Activated T-cell treated with anti-CD3 and anti-CD28 coated beads, Interleukin-2, amount 50 U/mL, for 4 hours (primary cell): ENCODE results near the gene SNN. TPM values are rescaled to one million over a fixed set of nuclear protein-coding genes. Genes with fewer than 3 reads are reported as not detected.
A peak's percentile ranks its signal among the peaks of the same experiment; 100 is the strongest.

Source experiments
- ATAC-seq, 2 donors: fragments of 200-7000 bp; cut with Tn5 transposase; one replicate each; pipeline ENCODE4 v1.10.0; 2021
- DNase-seq: peaks from one replicate; pipeline ENCODE4 v3.0.0-alpha.2; 2020
- H3K27me3 Mint-ChIP-seq: one replicate; pipeline ENCODE4 v1.8.0; 2021; ENCODE audit warnings: low read depth, mixed read lengths
- H3K36me3 Mint-ChIP-seq: one replicate; pipeline ENCODE4 v1.8.0; 2022; ENCODE audit warnings: mixed read lengths; ENCODE audit not compliant: insufficient read depth
- H3K4me1 Mint-ChIP-seq: one replicate; pipeline ENCODE4 v1.8.0; 2021; ENCODE audit warnings: low read depth, mixed read lengths
- H3K4me3 Mint-ChIP-seq: one replicate; pipeline ENCODE4 v1.8.0; 2021; ENCODE audit warnings: mild to moderate bottlenecking, moderate library complexity, mixed read lengths
- H3K9me3 Mint-ChIP-seq: one replicate; pipeline ENCODE4 v1.8.0; 2021; ENCODE audit warnings: mixed read lengths
- total RNA-seq, 3 donors: library from RNA; stranded (reverse); gene quantifications; one replicate each; pipeline ENCODE4 v1.2.1, GENCODE V29; 2021

The SNN gene
- total RNA-seq, 3 donors from 2014 or later = 6.5 to 8.3 (median 7.6) TPM

GRCh38 chr16:11668623-11669379 is 546 bp downstream of the SNN start:
- Mint-ChIP-seq H3K27me3 (no peaks in the 10 kb centered on the region), H3K4me3 (peak overlapping the region; percentile 78), H3K9me3 (no peaks in the 10 kb centered on the region), H3K4me1 (peaks cover 76% of the 10 kb centered on the region), H3K36me3 (no peaks in the 10 kb centered on the region)
- DNase-seq (no peak), ATAC-seq (peak in 1 of 2 donors; percentile 1)

DNA sequence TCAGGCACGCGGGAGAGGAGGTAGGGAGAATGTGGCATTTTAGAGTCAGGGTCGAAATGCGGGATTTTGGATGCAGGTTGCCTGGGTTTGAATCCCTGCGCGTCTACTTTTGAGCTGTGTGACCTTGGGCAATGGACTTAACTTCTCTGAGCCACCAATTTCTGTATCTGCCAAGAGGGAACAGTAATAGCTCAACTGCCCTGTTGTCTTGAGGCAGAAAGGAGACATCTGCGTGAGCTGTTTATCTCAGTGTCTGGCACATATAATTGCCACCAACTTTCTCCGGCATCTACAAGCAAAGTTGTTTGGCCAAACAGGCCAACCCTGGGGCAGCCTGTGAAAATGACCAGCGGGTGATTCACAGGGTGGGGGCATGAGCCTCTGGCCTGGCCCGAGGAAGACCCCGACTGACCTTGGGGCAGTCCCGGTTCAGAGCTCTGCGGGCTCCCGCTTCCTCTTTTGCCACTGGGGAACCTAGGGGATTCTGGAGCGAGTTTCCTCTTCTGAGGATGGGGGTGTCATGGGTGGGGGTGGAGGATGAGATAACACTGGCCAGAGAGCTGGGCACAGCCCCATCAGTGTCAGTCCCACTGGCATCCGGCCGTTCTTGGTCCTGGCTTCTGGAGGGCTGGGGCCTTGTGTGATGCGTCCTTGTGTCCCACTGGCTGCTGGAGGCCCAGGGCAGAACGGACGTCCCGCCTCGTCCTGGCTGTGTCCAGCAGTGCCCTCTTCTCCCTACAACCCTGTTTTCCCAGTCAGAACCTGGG is 1.3 kb downstream of the SNN start:
- DNase-seq = no peak

GRCh38 chr16:11670171-11671131 is 2.2 kb downstream of the SNN start:
- ATAC-seq = peak; percentile 29 to 34
- Mint-ChIP-seq H3K27me3 (no peaks in the 10 kb centered on the region), H3K9me3 (no peaks in the 10 kb centered on the region), H3K36me3 (peaks cover under 1% of the 10 kb centered on the region), H3K4me1 (peaks cover 67% of the 10 kb centered on the region), H3K4me3 (peak overlapping the region; percentile 78)
- no peak for DNase-seq

More for the DNA sequence above, 1.3 kb downstream of the SNN start:
- no peaks in the 10 kb centered on the region for H3K36me3 Mint-ChIP-seq
- peak overlapping the region; percentile 78 for H3K4me3 Mint-ChIP-seq
- no peak for ATAC-seq
- no peaks in the 10 kb centered on the region for H3K27me3 Mint-ChIP-seq
- no peaks in the 10 kb centered on the region for H3K9me3 Mint-ChIP-seq
- peaks cover 70% of the 10 kb centered on the region for H3K4me1 Mint-ChIP-seq

DNA sequence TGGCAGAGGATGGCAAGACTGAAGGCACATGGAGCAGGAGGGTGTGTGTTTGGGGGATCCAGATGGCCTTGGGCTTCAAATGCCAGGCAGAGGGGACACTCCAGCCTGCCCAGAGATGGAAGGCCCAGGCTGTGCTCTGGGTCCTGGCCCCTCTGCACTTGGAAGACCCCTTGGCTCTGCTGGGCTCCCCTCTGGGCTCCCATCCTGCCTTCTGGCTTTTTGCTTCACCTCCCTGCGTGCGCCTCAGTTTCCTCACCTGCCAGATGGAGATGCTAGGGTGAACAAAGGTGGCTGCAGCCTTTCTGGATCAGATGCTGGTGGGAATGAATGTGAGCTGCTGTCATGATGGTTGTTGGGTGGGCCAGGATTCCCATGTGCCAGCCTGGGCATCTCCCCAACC is 3.0 kb downstream of the SNN start:
- H3K27me3 Mint-ChIP-seq = no peaks in the 10 kb centered on the region
- DNase-seq (no peak), ATAC-seq (no peak)
- peak overlapping the region; percentile 38 for H3K4me3 Mint-ChIP-seq
- H3K4me1 Mint-ChIP-seq = peaks cover 66% of the 10 kb centered on the region
- no peaks in the 10 kb centered on the region for H3K9me3 Mint-ChIP-seq
- H3K36me3 Mint-ChIP-seq = peaks cover 6% of the 10 kb centered on the region

GRCh38 chr16:11671676-11672075 is 3.4 kb downstream of the SNN start:
- DNase-seq (no peak), ATAC-seq (no peak)
- H3K4me1 Mint-ChIP-seq = peaks cover 63% of the 10 kb centered on the region
- H3K4me3 Mint-ChIP-seq = peak overlapping the region; percentile 38
- H3K9me3 Mint-ChIP-seq = no peaks in the 10 kb centered on the region
- H3K36me3 Mint-ChIP-seq = peaks cover 6% of the 10 kb centered on the region
- H3K27me3 Mint-ChIP-seq = no peaks in the 10 kb centered on the region

DNA sequence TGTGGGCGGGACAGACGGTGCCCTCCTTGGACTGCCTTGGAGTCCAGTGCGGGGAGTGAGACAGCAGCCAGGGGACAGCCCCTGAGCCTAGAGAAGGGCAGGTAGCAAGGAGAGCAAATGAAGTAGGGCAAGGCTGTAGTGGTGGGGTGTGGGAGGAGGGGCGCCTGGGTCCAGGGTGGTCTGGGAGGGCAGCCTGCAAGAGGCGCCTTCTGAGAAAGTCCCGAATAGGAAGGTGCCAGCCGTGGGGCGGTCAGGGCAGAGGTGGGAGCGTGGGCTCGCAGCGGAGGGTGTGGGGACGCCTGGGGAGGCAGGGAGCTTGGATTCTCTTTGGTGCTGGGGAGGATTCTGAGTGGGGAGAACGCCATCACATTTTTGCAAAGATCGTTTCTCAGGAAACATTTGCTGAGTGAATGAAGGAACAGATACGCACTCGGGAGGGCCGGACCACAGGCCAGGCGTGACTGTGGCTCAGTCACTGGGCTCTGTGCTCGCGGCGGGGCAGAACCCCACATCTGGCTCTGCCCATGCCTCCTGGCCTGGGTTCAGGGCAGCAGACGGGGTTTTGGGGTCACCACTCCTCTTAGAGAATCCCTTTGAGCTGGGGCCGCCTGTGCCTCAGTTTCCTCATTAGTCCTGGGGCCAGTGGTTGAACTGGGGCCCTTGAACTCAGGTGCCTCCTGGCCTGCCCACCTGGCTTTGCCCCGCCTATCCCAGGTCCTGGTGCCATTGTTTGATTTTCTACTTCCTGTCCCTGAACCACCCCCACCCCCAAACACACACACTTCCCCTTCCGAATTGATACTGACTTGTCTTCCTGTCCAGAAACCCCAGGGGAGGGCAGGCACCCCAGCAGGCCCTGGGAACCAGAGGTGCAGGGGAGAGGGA is 4.2 kb downstream of the SNN start:
- Mint-ChIP-seq H3K36me3 (peaks cover 8% of the 10 kb centered on the region), H3K4me1 (peaks cover 60% of the 10 kb centered on the region), H3K4me3 (peak overlapping the region; percentile 49), H3K27me3 (no peaks in the 10 kb centered on the region), H3K9me3 (no peaks in the 10 kb centered on the region)
- ATAC-seq = no peak
- no peak for DNase-seq

DNA sequence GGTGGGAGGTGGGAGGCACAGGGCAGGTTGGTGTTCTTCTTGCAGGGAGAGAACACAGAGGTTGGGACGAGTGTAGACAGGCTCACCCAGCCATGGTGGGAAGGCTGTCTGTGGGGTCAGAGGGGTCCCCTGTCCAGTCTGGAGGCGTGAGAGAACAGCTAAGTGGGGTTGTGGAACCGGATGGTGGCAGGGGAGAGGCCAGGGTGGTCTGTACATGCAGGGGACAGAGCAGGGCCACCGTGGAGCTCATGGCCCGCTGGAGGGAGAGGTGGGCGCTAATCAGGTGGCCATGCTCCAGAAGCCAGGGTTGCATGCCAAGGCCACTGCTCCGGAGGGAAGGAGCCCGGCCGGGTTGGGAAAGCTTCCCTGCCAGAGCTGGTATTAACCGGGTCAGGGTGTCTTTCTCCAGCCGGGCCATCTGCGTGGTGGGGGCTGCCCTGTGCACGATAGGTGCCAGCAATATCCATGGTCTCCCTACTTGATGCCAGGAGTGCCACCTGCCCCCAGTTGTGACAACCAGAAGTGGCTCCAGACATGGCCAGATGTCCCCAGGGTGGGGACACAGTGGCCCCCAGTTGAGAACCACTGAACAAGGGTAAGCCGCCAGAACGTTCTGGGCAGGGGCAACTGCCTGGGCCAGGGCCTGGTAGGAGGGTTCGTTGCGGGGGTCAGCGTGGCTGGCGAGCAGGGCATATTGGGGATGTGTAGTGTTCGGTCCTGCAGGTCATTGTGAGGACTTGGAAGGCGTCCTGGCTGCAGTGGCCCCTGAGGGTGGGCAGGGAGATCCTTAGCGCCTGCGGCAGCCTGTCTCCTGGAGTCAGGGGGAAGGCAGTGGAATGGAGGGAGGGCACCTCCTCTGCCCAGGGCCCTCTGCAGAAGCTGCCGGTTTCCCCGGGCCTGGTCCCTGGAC is 5.1 kb downstream of the SNN start:
- peaks cover 8% of the 10 kb centered on the region for H3K36me3 Mint-ChIP-seq
- DNase-seq (no peak), ATAC-seq (no peak)
- no peak overlapping the region for H3K4me3 Mint-ChIP-seq
- peaks cover 59% of the 10 kb centered on the region for H3K4me1 Mint-ChIP-seq
- no peaks in the 10 kb centered on the region for H3K9me3 Mint-ChIP-seq
- no peaks in the 10 kb centered on the region for H3K27me3 Mint-ChIP-seq

GRCh38 chr16:11674001-11674817 is 6.0 kb downstream of the SNN start:
- no peak for DNase-seq
- Mint-ChIP-seq H3K36me3 (peaks cover 10% of the 10 kb centered on the region), H3K4me3 (no peak overlapping the region)

DNA sequence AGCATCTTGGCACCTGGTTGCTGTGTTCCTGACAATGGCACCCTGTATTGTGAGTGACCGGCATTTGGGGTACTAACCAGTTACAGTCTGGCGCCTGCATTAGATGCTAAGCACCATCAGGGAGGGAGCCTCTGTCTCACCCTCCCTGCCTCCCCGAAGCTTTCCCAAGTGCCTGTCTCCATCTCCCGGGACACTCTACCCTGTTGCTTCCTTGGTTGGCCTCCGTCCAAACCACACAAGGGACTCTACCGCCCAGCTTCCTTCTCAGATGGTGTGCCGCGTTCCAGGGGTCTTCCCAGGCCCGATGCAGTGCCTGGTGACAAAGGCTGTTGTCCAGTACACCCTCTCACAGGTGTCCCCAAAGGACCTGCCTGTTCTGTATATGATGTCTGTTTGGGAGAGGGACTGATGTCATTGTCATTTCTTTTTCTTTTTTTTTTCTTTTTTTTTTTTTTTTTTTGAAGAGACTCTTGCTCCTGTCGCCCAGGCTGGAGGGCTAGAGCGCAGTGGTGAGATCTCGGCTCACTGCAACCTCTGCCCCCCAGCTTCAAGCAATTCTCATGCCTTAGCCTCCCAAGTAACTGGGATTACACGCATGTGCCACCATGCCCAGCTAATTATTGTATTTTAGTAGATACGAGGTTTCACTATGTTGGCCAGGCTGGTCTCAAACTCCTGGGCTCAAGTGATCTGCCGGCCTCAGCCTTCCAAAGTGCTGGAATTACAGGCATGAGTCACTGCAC is 6.7 kb downstream of the SNN start:
- ATAC-seq = no peak
- Mint-ChIP-seq H3K27me3 (no peaks in the 10 kb centered on the region), H3K9me3 (no peaks in the 10 kb centered on the region), H3K4me3 (no peak overlapping the region), H3K4me1 (peaks cover 62% of the 10 kb centered on the region), H3K36me3 (peaks cover 15% of the 10 kb centered on the region)
- DNase-seq = no peak

More at GRCh38 chr16:11674001-11674817, 6.0 kb downstream of the SNN start:
- no peak for ATAC-seq
- Mint-ChIP-seq H3K4me1 (peaks cover 63% of the 10 kb centered on the region), H3K9me3 (no peaks in the 10 kb centered on the region), H3K27me3 (no peaks in the 10 kb centered on the region)

DNA sequence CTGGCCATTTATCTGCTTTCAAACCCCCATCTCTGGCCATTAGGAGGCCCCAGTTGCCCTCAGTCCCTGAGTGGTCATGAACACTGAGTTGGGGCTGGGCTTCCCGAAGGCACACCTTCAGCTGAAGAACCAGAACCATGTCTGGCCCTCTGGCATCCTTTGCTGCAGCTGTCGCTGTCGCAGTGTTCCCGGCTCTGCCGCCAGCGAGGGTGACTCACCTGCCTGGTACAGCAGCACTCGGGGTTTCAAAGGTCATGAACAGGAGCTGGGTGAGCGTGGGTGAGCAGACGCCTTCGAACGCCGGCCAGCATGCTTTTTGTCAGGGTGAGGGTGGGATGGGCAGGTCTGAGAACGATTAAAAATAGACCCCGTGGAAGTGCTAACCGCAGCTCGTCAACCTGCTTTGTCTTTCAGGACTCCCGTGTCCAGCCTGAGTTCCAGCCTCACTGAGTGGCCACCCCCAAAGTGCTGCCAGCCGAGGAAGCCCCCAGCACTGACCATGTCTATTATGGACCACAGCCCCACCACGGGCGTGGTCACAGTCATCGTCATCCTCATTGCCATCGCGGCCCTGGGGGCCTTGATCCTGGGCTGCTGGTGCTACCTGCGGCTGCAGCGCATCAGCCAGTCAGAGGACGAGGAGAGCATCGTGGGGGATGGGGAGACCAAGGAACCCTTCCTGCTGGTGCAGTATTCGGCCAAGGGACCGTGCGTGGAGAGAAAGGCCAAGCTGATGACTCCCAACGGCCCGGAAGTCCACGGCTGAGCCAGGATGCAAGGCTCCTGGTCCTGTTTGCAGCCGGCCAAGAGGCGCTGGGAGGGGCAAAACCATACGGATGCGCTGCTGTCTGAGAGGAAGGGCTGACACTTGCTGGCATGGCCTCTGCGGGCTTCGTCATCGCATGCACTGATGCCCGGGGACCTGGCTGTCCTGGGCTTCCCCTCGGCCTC is 7.6 kb downstream of the SNN start:
- H3K36me3 Mint-ChIP-seq = peaks cover 16% of the 10 kb centered on the region
- H3K4me1 Mint-ChIP-seq = peaks cover 62% of the 10 kb centered on the region
- ATAC-seq (peak; percentile 42 to 65), DNase-seq (peak; percentile 61)
- H3K27me3 Mint-ChIP-seq = no peaks in the 10 kb centered on the region
- H3K4me3 Mint-ChIP-seq = no peak overlapping the region
- no peaks in the 10 kb centered on the region for H3K9me3 Mint-ChIP-seq

GRCh38 chr16:11676799-11677198 is 8.5 kb downstream of the SNN start:
- Mint-ChIP-seq H3K36me3 (peaks cover 16% of the 10 kb centered on the region), H3K4me3 (no peak overlapping the region), H3K27me3 (no peaks in the 10 kb centered on the region), H3K9me3 (no peaks in the 10 kb centered on the region), H3K4me1 (peaks cover 62% of the 10 kb centered on the region)
- DNase-seq = no peak
- ATAC-seq = no peak
